LNCaP clone FGC (cell line): ENCODE measurements around the gene WNT3.
A peak's percentile ranks its signal among the peaks of the same experiment; 100 is the strongest.

ENCODE experiments used
- DNase-seq: peaks from one replicate; pipeline ENCODE4 v3.0.0-alpha.2; 2011; ENCODE audit warnings: low read depth
- H3K4me3 ChIP-seq: 2 replicates; pipeline ENCODE4 v1.5.1; 2011; ENCODE audit warnings: mild to moderate bottlenecking, low read depth, low read length, control low read depth
- CTCF ChIP-seq: IDR thresholded peaks from 2 replicates; pipeline ENCODE4 v1.5.1; 2012; ENCODE audit warnings: mild to moderate bottlenecking; ENCODE audit not compliant: control insufficient read depth, insufficient read depth; ENCODE audit errors: extremely low read depth

WNT3 gene

GRCh38 chr17:46827274-46827673 is 8.8 kb upstream of the WNT3 start:
- TF ChIP-seq CTCF = no peak
- DNase-seq = no peak
- H3K4me3 ChIP-seq = no peak overlapping the region

- no peak for DNase-seq
- TF ChIP-seq CTCF = no peak
- no peak overlapping the region for H3K4me3 ChIP-seq
These were observed 7.6 kb upstream of the WNT3 start for GRCh38 chr17:46826116-46826515.

- DNase-seq = no peak
- no peak overlapping the region for H3K4me3 ChIP-seq
- TF ChIP-seq CTCF = no peak
These were observed 5.2 kb upstream of the WNT3 start for GRCh38 chr17:46823657-46824056.

- no peak for DNase-seq
- no peak overlapping the region; the same call in 1 of the 2 replicates for H3K4me3 ChIP-seq
- peak; percentile 64 for TF ChIP-seq CTCF
These were observed 4.0 kb upstream of the WNT3 start for GRCh38 chr17:46822388-46822921.

- no peak for TF ChIP-seq CTCF
- no peak overlapping the region for H3K4me3 ChIP-seq
- DNase-seq = no peak
These were observed 3.2 kb upstream of the WNT3 start for GRCh38 chr17:46821482-46822387.

- no peak for DNase-seq
- no peak for TF ChIP-seq CTCF
- no peak overlapping the region for H3K4me3 ChIP-seq
These were observed 2.3 kb upstream of the WNT3 start for GRCh38 chr17:46820592-46821450.
